Measurements from ENCODE around the gene PRELP.

- no peak for TF ChIP-seq CTCF (IDR thresholded peaks at IDR 0.05)
- no peak for TF ChIP-seq POLR2A (IDR thresholded peaks at IDR 0.05)
- TF ChIP-seq POLR2AphosphoS5 (IDR thresholded peaks at IDR 0.05) = no peak
- no peak for TF ChIP-seq EP300 (IDR thresholded peaks at IDR 0.05; ENCODE audit: low read depth)
These were observed 17.1 kb downstream of the PRELP start for GRCh38 chr1:203492748-203493130.

Data from transverse colon (tissue), 4 donors.